GM21619 (cell line): ENCODE results near the gene NFATC1.

ENCODE experiments used
- ATAC-seq: cut with Tn5 transposase; IDR thresholded peaks from one replicate; pipeline ENCODE4 v1.9.1; 2021; ENCODE audit not compliant: unreplicated experiment

The NFATC1 gene

GRCh38 chr18:79547413-79548076, 151.8 kb downstream of the NFATC1 start:
- no peak for ATAC-seq

GRCh38 chr18:79548077-79548450, 152.3 kb downstream of the NFATC1 start:
- no peak for ATAC-seq

- ATAC-seq = no peak
These were observed 152.9 kb downstream of the NFATC1 start for GRCh38 chr18:79548621-79548985.

- ATAC-seq = no peak
These were observed 153.4 kb downstream of the NFATC1 start for GRCh38 chr18:79548986-79549637.

GRCh38 chr18:79549638-79550000, 153.9 kb downstream of the NFATC1 start:
- ATAC-seq = no peak

- ATAC-seq = no peak
These were observed 156.5 kb downstream of the NFATC1 start for GRCh38 chr18:79552140-79552631.

GRCh38 chr18:79552696-79553095, 157.0 kb downstream of the NFATC1 start:
- no peak for ATAC-seq

GRCh38 chr18:79553154-79553553, 157.4 kb downstream of the NFATC1 start:
- no peak for ATAC-seq

GRCh38 chr18:79553696-79554095, 158.0 kb downstream of the NFATC1 start:
- ATAC-seq = no peak

GRCh38 chr18:79554321-79554720, 158.6 kb downstream of the NFATC1 start:
- ATAC-seq = no peak

GRCh38 chr18:79554945-79555645, 159.4 kb downstream of the NFATC1 start:
- no peak for ATAC-seq

GRCh38 chr18:79555885-79556284, 160.2 kb downstream of the NFATC1 start:
- no peak for ATAC-seq

- ATAC-seq = no peak
These were observed 161.3 kb downstream of the NFATC1 start for GRCh38 chr18:79556829-79557585.

- no peak for ATAC-seq
These were observed 162.6 kb downstream of the NFATC1 start for GRCh38 chr18:79558196-79558932.

GRCh38 chr18:79558933-79559416, 163.2 kb downstream of the NFATC1 start:
- ATAC-seq = no peak

- no peak for ATAC-seq
These were observed 163.7 kb downstream of the NFATC1 start for GRCh38 chr18:79559436-79559835.

GRCh38 chr18:79560042-79560860, 164.5 kb downstream of the NFATC1 start:
- ATAC-seq = no peak

- no peak for ATAC-seq
These were observed 165.1 kb downstream of the NFATC1 start for GRCh38 chr18:79560861-79561210.

GRCh38 chr18:79563949-79564348, 168.2 kb downstream of the NFATC1 start:
- no peak for ATAC-seq

- ATAC-seq = no peak
These were observed 168.7 kb downstream of the NFATC1 start for GRCh38 chr18:79564441-79564840.
